Endodermal cell (in vitro differentiated cells): ENCODE measurements around the gene TTC28. TPM values are rescaled to one million over a fixed set of nuclear protein-coding genes. Genes with fewer than 3 reads are reported as not detected.
"Not testable (repeated sequence)": the region's sequence is repeated elsewhere in the genome, so short reads cannot be mapped to it uniquely, and the experiment has no call there.

ENCODE experiments used
- DNase-seq: peaks from one replicate; pipeline ENCODE4 v3.0.0-alpha.2; 2017
- H3K27ac ChIP-seq: 2 replicates; pipeline ENCODE4 v1.5.1; 2013; ENCODE audit warnings: mild to moderate bottlenecking, low read depth, low read length, moderate library complexity
- H3K27me3 ChIP-seq: 2 replicates; pipeline ENCODE4 v1.6.1; 2013; ENCODE audit warnings: mild to moderate bottlenecking, low read length, moderate library complexity; ENCODE audit not compliant: insufficient read depth, control insufficient read depth, poor library complexity, severe bottlenecking
- H3K36me3 ChIP-seq: 2 replicates; pipeline ENCODE4 v1.7.0; 2013; ENCODE audit warnings: mild to moderate bottlenecking, low read length, moderate library complexity; ENCODE audit not compliant: control insufficient read depth, insufficient read depth
- H3K4me1 ChIP-seq: one replicate; pipeline ENCODE4 v1.7.0; 2013; ENCODE audit warnings: low read length; ENCODE audit not compliant: control insufficient read depth, insufficient read depth
- H3K4me3 ChIP-seq: 2 replicates; pipeline ENCODE4 v1.5.1; 2013; ENCODE audit warnings: mild to moderate bottlenecking, low read length, moderate library complexity
- H3K9ac ChIP-seq: 2 replicates; pipeline ENCODE4 v1.6.1; 2013; ENCODE audit warnings: mild to moderate bottlenecking, low read length, moderate library complexity; ENCODE audit not compliant: poor library complexity, severe bottlenecking; ENCODE audit errors: extremely low read depth
- H3K9me3 ChIP-seq: 2 replicates; pipeline ENCODE4 v1.6.1; 2013; ENCODE audit warnings: mild to moderate bottlenecking, low read length, moderate library complexity; ENCODE audit not compliant: control insufficient read depth
- H3K27ac Mint-ChIP-seq: 2 replicates; pipeline ENCODE4 v1.8.0; 2020; ENCODE audit warnings: mixed read lengths
- H3K27me3 Mint-ChIP-seq: 2 replicates; pipeline ENCODE4 v1.8.0; 2021; ENCODE audit warnings: mild to moderate bottlenecking, mixed read lengths; ENCODE audit not compliant: insufficient read depth
- H3K36me3 Mint-ChIP-seq: 2 replicates; pipeline ENCODE4 v1.8.0; 2020; ENCODE audit warnings: low read depth, mixed read lengths
- H3K4me1 Mint-ChIP-seq: 2 replicates; pipeline ENCODE4 v1.8.0; 2020; ENCODE audit warnings: mixed read lengths
- H3K4me3 Mint-ChIP-seq: 2 replicates; pipeline ENCODE4 v1.8.0; 2020; ENCODE audit warnings: mild to moderate bottlenecking, moderate library complexity, mixed read lengths
- H3K9me3 Mint-ChIP-seq: 2 replicates; pipeline ENCODE4 v1.8.0; 2020; ENCODE audit warnings: mild to moderate bottlenecking, mixed read lengths
- CTCF ChIP-seq: fragments of 200-600 bp; sonication (generic); conservative IDR thresholded peaks from 2 replicates; pipeline ENCODE4 v1.5.0; 2021; ENCODE audit warnings: antibody characterized with exemption, mild to moderate bottlenecking
- WGBS, 2 experiments: methylation state at CpG; one replicate each; pipeline versions ENCODE4 v1.1.5 to v1.1.7; 2013; ENCODE audit warnings: missing lambda C conversion rate in 2 of 2, mixed read lengths in 1 of 2; ENCODE audit not compliant: insufficient coverage in 1 of 2, insufficient read length in 1 of 2; 5-methylcytosine and 5-hydroxymethylcytosine counted together
- total RNA-seq, 2 donors: library from RNA; stranded (reverse); fragmentation: NEBNext Ultra II Directional in 1 of 2; extraction: Animal tissue kit (Norgen Biotek cat#: 25700) in 1 of 2; gene quantifications; 2 replicates in 1 of 2; 3 replicates in 1 of 2; pipeline ENCODE4 v1.2.1, GENCODE V29; 2021

Gene TTC28
- total RNA-seq, 2 donors from 2014 or later = 28.6 to 34.0 TPM

GRCh38 chr22:28498044-28498443 is 181.6 kb downstream of the TTC28 start:
- 96% methylated on average over 4 of the region's 4 CpGs; no CpG with 5 or more reads in 1 of the 2 experiments for WGBS, 2 experiments
- no peak overlapping the region for H3K4me3 Mint-ChIP-seq

GRCh38 chr22:28497188-28497587 is 182.5 kb downstream of the TTC28 start:
- Histone ChIP-seq H3K27ac (no peak overlapping the region), H3K36me3 (no peaks in the 10 kb centered on the region), H3K4me3 (no peak overlapping the region), H3K9me3 (no peaks in the 10 kb centered on the region), H3K4me1 (no peaks in the 10 kb centered on the region), H3K27me3 (no peaks in the 10 kb centered on the region), H3K9ac (no peak overlapping the region)
- Mint-ChIP-seq H3K4me3 (no peak overlapping the region), H3K4me1 (peaks cover 2% of the 10 kb centered on the region), H3K27me3 (peaks cover 3% of the 10 kb centered on the region), H3K27ac (no peak overlapping the region), H3K36me3 (no peaks in the 10 kb centered on the region), H3K9me3 (no peaks in the 10 kb centered on the region)
- TF ChIP-seq CTCF = no peak
- WGBS, 2 experiments = no CpG with 5 or more reads among the region's 2 CpGs
- DNase-seq = no peak

More at GRCh38 chr22:28498044-28498443, 181.6 kb downstream of the TTC28 start:
- H3K9me3 Mint-ChIP-seq = no peaks in the 10 kb centered on the region
- no peak overlapping the region for H3K9ac ChIP-seq
- no peak overlapping the region for H3K4me3 ChIP-seq
- no peak overlapping the region for H3K27ac ChIP-seq
- peaks cover 3% of the 10 kb centered on the region for H3K27me3 Mint-ChIP-seq
- no peaks in the 10 kb centered on the region for H3K4me1 ChIP-seq
- no peaks in the 10 kb centered on the region for H3K27me3 ChIP-seq
- H3K36me3 Mint-ChIP-seq = no peaks in the 10 kb centered on the region
- H3K4me1 Mint-ChIP-seq = no peaks in the 10 kb centered on the region
- no peak overlapping the region for H3K27ac Mint-ChIP-seq
- TF ChIP-seq CTCF = no peak
- no peaks in the 10 kb centered on the region for H3K9me3 ChIP-seq
- no peak for DNase-seq
- H3K36me3 ChIP-seq = no peaks in the 10 kb centered on the region

GRCh38 chr22:28491289-28491688 is 188.4 kb downstream of the TTC28 start:
- H3K27me3 Mint-ChIP-seq, H3K36me3 ChIP-seq, H3K4me3 ChIP-seq, H3K27ac ChIP-seq, H3K36me3 Mint-ChIP-seq, H3K27me3 ChIP-seq, H3K9me3 Mint-ChIP-seq, H3K4me3 Mint-ChIP-seq, H3K4me1 Mint-ChIP-seq, DNase-seq, H3K27ac Mint-ChIP-seq, H3K9me3 ChIP-seq, H3K9ac ChIP-seq, H3K4me1 ChIP-seq: not testable (repeated sequence)
- WGBS, 2 experiments = no CpG with 5 or more reads among the region's 2 CpGs

- H3K9me3 ChIP-seq = no peaks in the 10 kb centered on the region
- Mint-ChIP-seq H3K9me3 (peaks cover 8% of the 10 kb centered on the region), H3K4me1 (peaks cover 6% of the 10 kb centered on the region), H3K36me3 (peaks cover 4% of the 10 kb centered on the region), H3K27me3 (no peaks in the 10 kb centered on the region), H3K27ac (no peak overlapping the region), H3K4me3 (no peak overlapping the region)
- no peaks in the 10 kb centered on the region for H3K4me1 ChIP-seq
- H3K9ac ChIP-seq = no peak overlapping the region
- H3K27me3 ChIP-seq = no peaks in the 10 kb centered on the region
- TF ChIP-seq CTCF = no peak
- H3K4me3 ChIP-seq = no peak overlapping the region
- DNase-seq = no peak
- WGBS, 2 experiments = 91 to 100% methylated on average over 2 of the region's 2 CpGs
- H3K27ac ChIP-seq = no peak overlapping the region
- no peaks in the 10 kb centered on the region for H3K36me3 ChIP-seq
These were observed 190.8 kb downstream of the TTC28 start for GRCh38 chr22:28488825-28489224.
